ENCODE results near the gene KLHDC3. TPM values are rescaled to one million over a fixed set of nuclear protein-coding genes. Genes with fewer than 3 reads are reported as not detected.
A peak's percentile ranks its signal among the peaks of the same experiment; 100 is the strongest.

The KLHDC3 gene
- total and polyA plus RNA-seq, 2 of the 13 experiments (the other 11 are each of a cell fraction or from before 2014, with no cell fraction given), result 78.3 to 91.5 TPM

- TF ChIP-seq ZNF124 (CRISPR knock-in tag; IDR thresholded peaks at IDR 0.05), result peak; percentile 56; the same call in 1 of the 2 replicates
- no peak for TF ChIP-seq THYN1 (CRISPR knock-in tag; IDR thresholded peaks at IDR 0.05; ENCODE audit: borderline replicate concordance, low read depth)
- no peak for TF ChIP-seq TRIM24 (CRISPR knock-in tag; IDR thresholded peaks at IDR 0.05)
- peak; percentile 68 for TF ChIP-seq TAF15 (IDR thresholded peaks at IDR 0.05; ENCODE audit: low read depth, low read length, poor library complexity, severe bottlenecking)
- TF ChIP-seq FOXK2 (IDR thresholded peaks at IDR 0.05), result no peak
- TF ChIP-seq HDAC6 (IDR thresholded peaks at IDR 0.05; ENCODE audit: low read depth, low read length), result no peak
- TF ChIP-seq, protein P1, sequence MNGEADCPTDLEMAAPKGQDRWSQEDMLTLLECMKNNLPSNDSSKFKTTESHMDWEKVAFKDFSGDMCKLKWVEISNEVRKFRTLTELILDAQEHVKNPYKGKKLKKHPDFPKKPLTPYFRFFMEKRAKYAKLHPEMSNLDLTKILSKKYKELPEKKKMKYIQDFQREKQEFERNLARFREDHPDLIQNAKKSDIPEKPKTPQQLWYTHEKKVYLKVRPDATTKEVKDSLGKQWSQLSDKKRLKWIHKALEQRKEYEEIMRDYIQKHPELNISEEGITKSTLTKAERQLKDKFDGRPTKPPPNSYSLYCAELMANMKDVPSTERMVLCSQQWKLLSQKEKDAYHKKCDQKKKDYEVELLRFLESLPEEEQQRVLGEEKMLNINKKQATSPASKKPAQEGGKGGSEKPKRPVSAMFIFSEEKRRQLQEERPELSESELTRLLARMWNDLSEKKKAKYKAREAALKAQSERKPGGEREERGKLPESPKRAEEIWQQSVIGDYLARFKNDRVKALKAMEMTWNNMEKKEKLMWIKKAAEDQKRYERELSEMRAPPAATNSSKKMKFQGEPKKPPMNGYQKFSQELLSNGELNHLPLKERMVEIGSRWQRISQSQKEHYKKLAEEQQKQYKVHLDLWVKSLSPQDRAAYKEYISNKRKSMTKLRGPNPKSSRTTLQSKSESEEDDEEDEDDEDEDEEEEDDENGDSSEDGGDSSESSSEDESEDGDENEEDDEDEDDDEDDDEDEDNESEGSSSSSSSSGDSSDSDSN (CRISPR knock-in tag; IDR thresholded peaks at IDR 0.05), result peak; percentile 56
- no peak for TF ChIP-seq ZNF225 (CRISPR knock-in tag; IDR thresholded peaks at IDR 0.05)
- no peak for TF ChIP-seq U2AF1 (optimal IDR thresholded peaks at IDR 0.05; ENCODE audit: low read depth, low read length)
- no peak for TF ChIP-seq LRRFIP1 (CRISPR knock-in tag; conservative IDR thresholded peaks at IDR 0.05)
- no peak for TF ChIP-seq ZFYVE20 (CRISPR knock-in tag; IDR thresholded peaks at IDR 0.05; ENCODE audit: borderline replicate concordance, low read depth)
- TF ChIP-seq EEA1 (CRISPR knock-in tag; IDR thresholded peaks at IDR 0.05; ENCODE audit: borderline replicate concordance), result 0 out of 2 replicates have a peak, but pooled peaks have one; percentile 85
- TF ChIP-seq, protein P2, sequence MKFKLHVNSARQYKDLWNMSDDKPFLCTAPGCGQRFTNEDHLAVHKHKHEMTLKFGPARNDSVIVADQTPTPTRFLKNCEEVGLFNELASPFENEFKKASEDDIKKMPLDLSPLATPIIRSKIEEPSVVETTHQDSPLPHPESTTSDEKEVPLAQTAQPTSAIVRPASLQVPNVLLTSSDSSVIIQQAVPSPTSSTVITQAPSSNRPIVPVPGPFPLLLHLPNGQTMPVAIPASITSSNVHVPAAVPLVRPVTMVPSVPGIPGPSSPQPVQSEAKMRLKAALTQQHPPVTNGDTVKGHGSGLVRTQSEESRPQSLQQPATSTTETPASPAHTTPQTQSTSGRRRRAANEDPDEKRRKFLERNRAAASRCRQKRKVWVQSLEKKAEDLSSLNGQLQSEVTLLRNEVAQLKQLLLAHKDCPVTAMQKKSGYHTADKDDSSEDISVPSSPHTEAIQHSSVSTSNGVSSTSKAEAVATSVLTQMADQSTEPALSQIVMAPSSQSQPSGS (CRISPR knock-in tag; IDR thresholded peaks at IDR 0.05), result peak; percentile 74
- TF ChIP-seq, protein P3, sequence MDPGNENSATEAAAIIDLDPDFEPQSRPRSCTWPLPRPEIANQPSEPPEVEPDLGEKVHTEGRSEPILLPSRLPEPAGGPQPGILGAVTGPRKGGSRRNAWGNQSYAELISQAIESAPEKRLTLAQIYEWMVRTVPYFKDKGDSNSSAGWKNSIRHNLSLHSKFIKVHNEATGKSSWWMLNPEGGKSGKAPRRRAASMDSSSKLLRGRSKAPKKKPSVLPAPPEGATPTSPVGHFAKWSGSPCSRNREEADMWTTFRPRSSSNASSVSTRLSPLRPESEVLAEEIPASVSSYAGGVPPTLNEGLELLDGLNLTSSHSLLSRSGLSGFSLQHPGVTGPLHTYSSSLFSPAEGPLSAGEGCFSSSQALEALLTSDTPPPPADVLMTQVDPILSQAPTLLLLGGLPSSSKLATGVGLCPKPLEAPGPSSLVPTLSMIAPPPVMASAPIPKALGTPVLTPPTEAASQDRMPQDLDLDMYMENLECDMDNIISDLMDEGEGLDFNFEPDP (CRISPR knock-in tag; conservative IDR thresholded peaks at IDR 0.05), result 0 out of 2 replicates have a peak, but pooled peaks have one; percentile 82
- no peak for TF ChIP-seq KLF12 (CRISPR knock-in tag; IDR thresholded peaks at IDR 0.05; ENCODE audit: borderline replicate concordance)
- TF ChIP-seq ZNF224 (CRISPR knock-in tag; IDR thresholded peaks at IDR 0.05), result 0 out of 2 replicates have a peak, but pooled peaks have one; percentile 36
- TF ChIP-seq PRDM15 (CRISPR knock-in tag; IDR thresholded peaks at IDR 0.05), result peak; percentile 56
These were observed 7.4 kb downstream of the KLHDC3 start, which contains the start of gene RRP36 (continued) for GRCh38 chr6:43021270-43022047.
